ENCODE data around the gene TBC1D9.

DNA sequence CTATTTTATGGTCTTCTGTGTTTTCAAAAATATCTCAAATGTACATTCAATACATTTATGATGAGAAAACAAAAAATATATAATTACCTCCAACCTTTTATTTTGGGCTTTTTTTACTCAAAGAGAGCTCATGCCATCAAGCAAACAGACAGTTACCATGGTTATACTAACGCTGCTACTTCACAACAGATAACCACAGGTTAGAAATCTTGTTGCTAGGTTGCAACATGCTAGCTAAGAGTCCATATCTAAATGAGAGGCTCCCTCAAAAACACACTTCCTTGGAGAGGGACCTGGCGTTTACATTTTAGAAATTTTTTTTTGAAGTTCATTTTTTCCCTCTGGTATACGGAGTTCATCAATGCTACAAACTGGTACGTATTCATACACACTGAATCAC is 44.3 kb downstream of the TBC1D9 start:
- TF ChIP-seq POLR2A (IDR thresholded peaks at IDR 0.05): no peak
- TF ChIP-seq, protein P1, sequence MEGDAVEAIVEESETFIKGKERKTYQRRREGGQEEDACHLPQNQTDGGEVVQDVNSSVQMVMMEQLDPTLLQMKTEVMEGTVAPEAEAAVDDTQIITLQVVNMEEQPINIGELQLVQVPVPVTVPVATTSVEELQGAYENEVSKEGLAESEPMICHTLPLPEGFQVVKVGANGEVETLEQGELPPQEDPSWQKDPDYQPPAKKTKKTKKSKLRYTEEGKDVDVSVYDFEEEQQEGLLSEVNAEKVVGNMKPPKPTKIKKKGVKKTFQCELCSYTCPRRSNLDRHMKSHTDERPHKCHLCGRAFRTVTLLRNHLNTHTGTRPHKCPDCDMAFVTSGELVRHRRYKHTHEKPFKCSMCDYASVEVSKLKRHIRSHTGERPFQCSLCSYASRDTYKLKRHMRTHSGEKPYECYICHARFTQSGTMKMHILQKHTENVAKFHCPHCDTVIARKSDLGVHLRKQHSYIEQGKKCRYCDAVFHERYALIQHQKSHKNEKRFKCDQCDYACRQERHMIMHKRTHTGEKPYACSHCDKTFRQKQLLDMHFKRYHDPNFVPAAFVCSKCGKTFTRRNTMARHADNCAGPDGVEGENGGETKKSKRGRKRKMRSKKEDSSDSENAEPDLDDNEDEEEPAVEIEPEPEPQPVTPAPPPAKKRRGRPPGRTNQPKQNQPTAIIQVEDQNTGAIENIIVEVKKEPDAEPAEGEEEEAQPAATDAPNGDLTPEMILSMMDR (IDR thresholded peaks at IDR 0.05 in 4 of 5, conservative IDR thresholded peaks at IDR 0.05 in 1 of 5): no peak
